Naive thymus-derived CD8-positive, alpha-beta T cell (primary cell): ENCODE measurements around the gene WDR88. TPM values are rescaled to one million over a fixed set of nuclear protein-coding genes. Genes with fewer than 3 reads are reported as not detected.
"Not testable (repeated sequence)": the region's sequence is repeated elsewhere in the genome, so short reads cannot be mapped to it uniquely, and the experiment has no call there.

ENCODE experiments used
- ATAC-seq, 2 donors: fragments of 150-1000 bp; cut with Tn5 transposase in 1 of 2; sonication (Bioruptor Pico), chemical (Tn5 transposase) in 1 of 2; 1 replicate in 1 of 2; 2 replicates in 1 of 2; pipeline ENCODE4 v1.10.0; 2021; ENCODE audit warnings: mild to moderate bottlenecking in 2 of 2, moderate library complexity in 2 of 2
- POLR2A ChIA-PET: fragments of 350-600 bp; sonication (Branson Sonifier 250); formaldehyde crosslinking; loops from one replicate; lab custom pipeline; 2021; ENCODE audit warnings: antibody characterized with exemption; lab: Charles Lee
- DNase-seq, 10 donors: peaks; one replicate each; pipeline versions ENCODE4 v3.0.0 to v3.0.0-alpha.2; 2020 to 2022
- H3K27ac Mint-ChIP-seq, 10 donors: one replicate each; pipeline ENCODE4 v1.8.0; 2020 to 2022; ENCODE audit warnings: mild to moderate bottlenecking in 10 of 10, mixed read lengths in 10 of 10, moderate library complexity in 4 of 10, inconsistent platforms in 1 of 10
- H3K27me3 Mint-ChIP-seq, 5 donors: one replicate each; pipeline ENCODE4 v1.8.0; 2021 to 2022; ENCODE audit warnings: mixed read lengths in 5 of 5
- H3K36me3 Mint-ChIP-seq, 3 donors: one replicate each; pipeline ENCODE4 v1.8.0; 2020 to 2022; ENCODE audit warnings: mixed read lengths in 3 of 3, mild to moderate bottlenecking in 2 of 3, inconsistent platforms in 1 of 3
- H3K4me1 Mint-ChIP-seq, 4 donors: one replicate each; pipeline ENCODE4 v1.8.0; 2021 to 2022; ENCODE audit warnings: mixed read lengths in 4 of 4
- H3K4me3 Mint-ChIP-seq, 10 donors: one replicate each; pipeline ENCODE4 v1.8.0; 2020 to 2022; ENCODE audit warnings: mild to moderate bottlenecking in 10 of 10, mixed read lengths in 10 of 10, moderate library complexity in 6 of 10, inconsistent platforms in 1 of 10
- H3K9me3 Mint-ChIP-seq, 9 donors: one replicate each; pipeline ENCODE4 v1.8.0; 2020 to 2022; ENCODE audit warnings: mixed read lengths in 9 of 9, mild to moderate bottlenecking in 3 of 9, inconsistent platforms in 1 of 9, moderate library complexity in 1 of 9
- polyA plus RNA-seq, 3 donors: library from polyadenylated mRNA; unstranded; fragments of 300-500 nt; fragmentation: Illumina TruSeq; gene quantifications; one replicate each; pipeline ENCODE4 v1.2.3, GENCODE V29; 2021
- total RNA-seq, 8 experiments: library from RNA in 2 of 8; stranded (reverse) in 2 of 8; gene quantifications; one replicate each; pipeline ENCODE4 v1.2.3 and lab custom pipeline; 2021 to 2026

WDR88 gene
- total and polyA plus RNA-seq, 5 experiments from 2014 or later, result 0.10 to 0.60 (median 0.20) TPM; not detected in 1

GRCh38 chr19:33211794-33212435, 80.0 kb downstream of the WDR88 start:
- ATAC-seq, result no peak
- POLR2A ChIA-PET, result no interaction called here
- Mint-ChIP-seq H3K36me3 (no peaks in the 10 kb centered on the region), H3K4me1 (no peaks in the 10 kb centered on the region), H3K9me3 (no peaks in the 10 kb centered on the region), H3K27me3 (no peaks in the 10 kb centered on the region), H3K4me3 (no peak overlapping the region), H3K27ac (no peak overlapping the region)
- DNase-seq, result no peak

- ATAC-seq (no peak), DNase-seq (no peak)
- POLR2A ChIA-PET, result no interaction called here
- no peaks in the 10 kb centered on the region for H3K36me3 Mint-ChIP-seq
- no peak overlapping the region for H3K27ac Mint-ChIP-seq
- H3K27me3 Mint-ChIP-seq, result no peaks in the 10 kb centered on the region
- no peaks in the 10 kb centered on the region for H3K9me3 Mint-ChIP-seq
- H3K4me1 Mint-ChIP-seq, result no peaks in the 10 kb centered on the region
- H3K4me3 Mint-ChIP-seq, result no peak overlapping the region
These were observed 80.7 kb downstream of the WDR88 start for GRCh38 chr19:33212436-33213172.

GRCh38 chr19:33214596-33214995, 82.7 kb downstream of the WDR88 start:
- Mint-ChIP-seq H3K27me3 (peaks cover 0 to 1% (median 0%) of the 10 kb centered on the region in 5 donors), H3K9me3 (no peaks in the 10 kb centered on the region), H3K4me3 (no peak overlapping the region), H3K36me3 (no peaks in the 10 kb centered on the region), H3K4me1 (no peaks in the 10 kb centered on the region), H3K27ac (no peak overlapping the region)
- DNase-seq (no peak), ATAC-seq (no peak)
- POLR2A ChIA-PET, result no interaction called here

GRCh38 chr19:33215438-33216197, 83.7 kb downstream of the WDR88 start:
- Mint-ChIP-seq H3K27ac (no peak overlapping the region), H3K9me3 (no peaks in the 10 kb centered on the region), H3K36me3 (no peaks in the 10 kb centered on the region), H3K4me1 (no peaks in the 10 kb centered on the region), H3K27me3 (peaks cover 0 to 4% (median 3%) of the 10 kb centered on the region in 5 donors), H3K4me3 (no peak overlapping the region)
- ATAC-seq, result no peak
- no peak for DNase-seq
- POLR2A ChIA-PET, result no interaction called here

GRCh38 chr19:33216198-33216830, 84.4 kb downstream of the WDR88 start:
- no peaks in the 10 kb centered on the region for H3K36me3 Mint-ChIP-seq
- H3K27me3 Mint-ChIP-seq, result peaks cover 0 to 11% (median 8%) of the 10 kb centered on the region in 5 donors
- H3K9me3 Mint-ChIP-seq, result no peaks in the 10 kb centered on the region
- H3K4me1 Mint-ChIP-seq, result no peaks in the 10 kb centered on the region
- no peak overlapping the region for H3K4me3 Mint-ChIP-seq
- ATAC-seq (no peak), DNase-seq (no peak)
- peak overlapping the region in 1 of 10 donors; percentile 5 for H3K27ac Mint-ChIP-seq
- POLR2A ChIA-PET, result no interaction called here

GRCh38 chr19:33217881-33218280, 86.0 kb downstream of the WDR88 start:
- DNase-seq, result no peak
- no peaks in the 10 kb centered on the region for H3K36me3 Mint-ChIP-seq
- POLR2A ChIA-PET, result no interaction called here
- ATAC-seq, result no peak
- no peaks in the 10 kb centered on the region for H3K9me3 Mint-ChIP-seq
- H3K4me3 Mint-ChIP-seq, result no peak overlapping the region
- no peak overlapping the region for H3K27ac Mint-ChIP-seq
- peaks cover 5 to 22% (median 14%) of the 10 kb centered on the region in 5 donors for H3K27me3 Mint-ChIP-seq
- no peaks in the 10 kb centered on the region for H3K4me1 Mint-ChIP-seq

GRCh38 chr19:33219261-33219815, 87.4 kb downstream of the WDR88 start:
- ATAC-seq (no peak), DNase-seq (no peak)
- Mint-ChIP-seq H3K27ac (no peak overlapping the region), H3K4me1 (no peaks in the 10 kb centered on the region), H3K4me3 (no peak overlapping the region), H3K27me3 (peaks cover 5 to 37% (median 17%) of the 10 kb centered on the region in 5 donors), H3K36me3 (no peaks in the 10 kb centered on the region), H3K9me3 (peaks cover 0 to 2% (median 0%) of the 10 kb centered on the region in 9 donors)
- POLR2A ChIA-PET, result interaction anchor here (0.7 kb wide), 1 partner anchor 1955 kb away, joined by 4 read pairs; no protein-coding TSS in a partner anchor

- no peak for DNase-seq
- Mint-ChIP-seq H3K27ac (no peak overlapping the region), H3K9me3 (peaks cover 0 to 4% (median 0%) of the 10 kb centered on the region in 9 donors), H3K36me3 (no peaks in the 10 kb centered on the region), H3K27me3 (peaks cover 8 to 45% (median 21%) of the 10 kb centered on the region in 5 donors), H3K4me3 (no peak overlapping the region), H3K4me1 (peaks cover 0 to 3% (median 2%) of the 10 kb centered on the region in 4 donors)
- ATAC-seq, result no peak
- POLR2A ChIA-PET, result no interaction called here
These were observed 88.2 kb downstream of the WDR88 start for GRCh38 chr19:33220115-33220514.

- Mint-ChIP-seq H3K27ac (peak overlapping the region in 1 of 10 donors; percentile 37), H3K27me3 (peaks cover 8 to 49% (median 21%) of the 10 kb centered on the region in 5 donors), H3K9me3 (peaks cover 0 to 4% (median 0%) of the 10 kb centered on the region in 9 donors), H3K36me3 (no peaks in the 10 kb centered on the region), H3K4me1 (peaks cover under 1 to 3% (median 3%) of the 10 kb centered on the region in 4 donors), H3K4me3 (no peak overlapping the region)
- POLR2A ChIA-PET, result no interaction called here
- DNase-seq, result no peak
- no peak for ATAC-seq
These were observed 88.8 kb downstream of the WDR88 start for GRCh38 chr19:33220735-33221134.

GRCh38 chr19:33221638-33222037, 89.7 kb downstream of the WDR88 start:
- Mint-ChIP-seq H3K4me3 (no peak overlapping the region), H3K4me1 (peaks cover 7 to 10% (median 10%) of the 10 kb centered on the region in 4 donors), H3K9me3 (peaks cover 0 to 12% (median 0%) of the 10 kb centered on the region in 9 donors), H3K27me3 (peaks cover 13 to 58% (median 30%) of the 10 kb centered on the region in 5 donors), H3K36me3 (peaks cover 0 to 5% (median 1%) of the 10 kb centered on the region in 3 donors), H3K27ac (no peak overlapping the region)
- ATAC-seq (no peak), DNase-seq (no peak)
- POLR2A ChIA-PET, result no interaction called here

GRCh38 chr19:33222255-33222654, 90.3 kb downstream of the WDR88 start:
- H3K36me3 Mint-ChIP-seq, ATAC-seq, DNase-seq, H3K27ac Mint-ChIP-seq, POLR2A ChIA-PET, H3K4me3 Mint-ChIP-seq: not testable (repeated sequence)
- Mint-ChIP-seq H3K9me3 (peaks cover 0 to 13% (median 1%) of the 10 kb centered on the region in 9 donors), H3K4me1 (peaks cover 9 to 12% (median 10%) of the 10 kb centered on the region in 4 donors), H3K27me3 (peaks cover 13 to 64% (median 33%) of the 10 kb centered on the region in 5 donors)
